Karpas-422 (cell line): ENCODE data around the gene OR6N1. TPM values are rescaled to one million over a fixed set of nuclear protein-coding genes. Genes with fewer than 3 reads are reported as not detected.

Experiments
- DNase-seq: peaks from one replicate; pipeline ENCODE4 v3.0.0-alpha.2; 2015
- H2AFZ ChIP-seq: fragments of 200-600 bp; sonication (generic); 2 replicates; pipeline ENCODE4 v1.6.1; 2014; ENCODE audit warnings: antibody characterized with exemption, low read length, mixed read lengths
- H3K27ac ChIP-seq: fragments of 200-600 bp; sonication (generic); 2 replicates; pipeline ENCODE4 v1.5.1; 2014; ENCODE audit warnings: mild to moderate bottlenecking, low read length, moderate library complexity
- H3K27me3 ChIP-seq: fragments of 200-600 bp; sonication (generic); 2 replicates; pipeline ENCODE4 v1.6.1; 2014; ENCODE audit warnings: low read length, mixed read lengths
- H3K36me3 ChIP-seq: fragments of 200-600 bp; sonication (generic); 2 replicates; pipeline ENCODE4 v1.6.1; 2014; ENCODE audit warnings: low read length, mixed read lengths; ENCODE audit not compliant: insufficient read depth
- H3K4me1 ChIP-seq: fragments of 200-600 bp; sonication (generic); 2 replicates; pipeline ENCODE4 v1.6.1; 2014; ENCODE audit warnings: mild to moderate bottlenecking, low read length, mixed read lengths
- H3K4me2 ChIP-seq: fragments of 200-600 bp; sonication (generic); 2 replicates; pipeline ENCODE4 v1.6.1; 2014; ENCODE audit warnings: low read length, low read depth, mild to moderate bottlenecking; ENCODE audit not compliant: poor library complexity, severe bottlenecking
- H3K4me3 ChIP-seq: fragments of 200-600 bp; sonication (generic); 2 replicates; pipeline ENCODE4 v1.5.1; 2014; ENCODE audit warnings: mild to moderate bottlenecking, antibody characterized with exemption, low read length, mixed read lengths
- H3K79me2 ChIP-seq: fragments of 200-600 bp; sonication (generic); 2 replicates; pipeline ENCODE4 v1.6.1; 2014; ENCODE audit warnings: mild to moderate bottlenecking, low read length, mixed read lengths
- H3K9ac ChIP-seq: fragments of 200-600 bp; sonication (generic); 2 replicates; pipeline ENCODE4 v1.6.0; 2014; ENCODE audit warnings: low read length
- H3K9me2 ChIP-seq: fragments of 200-600 bp; sonication (generic), shearing (Covaris generic); replicated peaks from 2 replicates; pipeline ENCODE4 v1.6.0; 2014; ENCODE audit warnings: mild to moderate bottlenecking, low read length, moderate library complexity; ENCODE audit not compliant: insufficient read depth
- H3K9me3 ChIP-seq: fragments of 300-700, 200-600 bp; sonication (generic); 2 replicates; pipeline ENCODE4 v1.6.1; 2014; ENCODE audit warnings: low read length, mixed read lengths
- H4K20me1 ChIP-seq: fragments of 200-600 bp; sonication (generic); 2 replicates; pipeline ENCODE4 v1.6.1; 2014; ENCODE audit warnings: mild to moderate bottlenecking, antibody characterized with exemption, low read length, low read depth; ENCODE audit not compliant: insufficient read depth
- total RNA-seq: library from RNA; depleted of rRNA; stranded (reverse); fragments of >200 nt; shearing (Covaris generic); gene quantifications from 2 replicates; pipeline ENCODE4 v1.2.3, GENCODE V29; 2014; ENCODE audit warnings: low replicate concordance

Gene OR6N1
- total RNA-seq, 1 experiment from 2014 or later: not detected

- Histone ChIP-seq H3K9me3 (no peaks in the 10 kb centered on the region), H3K27ac (no peak overlapping the region), H3K9ac (no peak overlapping the region), H3K4me1 (no peaks in the 10 kb centered on the region), H4K20me1 (no peaks in the 10 kb centered on the region), H3K9me2 (no peaks in the 10 kb centered on the region), H3K36me3 (no peaks in the 10 kb centered on the region), H3K27me3 (no peaks in the 10 kb centered on the region), H3K4me2 (no peak overlapping the region), H2AFZ (no peak overlapping the region), H3K79me2 (no peaks in the 10 kb centered on the region), H3K4me3 (no peak overlapping the region)
- DNase-seq: no peak
Measured at GRCh38 chr1:158812336-158812735, 40.3 kb upstream of the OR6N1 start.

- no peaks in the 10 kb centered on the region for H3K79me2 ChIP-seq
- H4K20me1 ChIP-seq: no peaks in the 10 kb centered on the region
- no peaks in the 10 kb centered on the region for H3K4me1 ChIP-seq
- no peak for DNase-seq
- H3K9me3 ChIP-seq: no peaks in the 10 kb centered on the region
- H3K4me3 ChIP-seq: no peak overlapping the region
- H3K4me2 ChIP-seq: no peak overlapping the region
- H3K36me3 ChIP-seq: no peaks in the 10 kb centered on the region
- H2AFZ ChIP-seq: no peak overlapping the region
- H3K9me2 ChIP-seq: no peaks in the 10 kb centered on the region
- no peak overlapping the region for H3K27ac ChIP-seq
- H3K27me3 ChIP-seq: no peaks in the 10 kb centered on the region
- H3K9ac ChIP-seq: no peak overlapping the region
Measured at GRCh38 chr1:158810311-158810710, 38.3 kb upstream of the OR6N1 start.

- H3K4me1 ChIP-seq: no peaks in the 10 kb centered on the region
- no peaks in the 10 kb centered on the region for H3K79me2 ChIP-seq
- no peak overlapping the region for H3K4me2 ChIP-seq
- H3K36me3 ChIP-seq: no peaks in the 10 kb centered on the region
- no peaks in the 10 kb centered on the region for H4K20me1 ChIP-seq
- H3K9me3 ChIP-seq: no peaks in the 10 kb centered on the region
- H2AFZ ChIP-seq: no peak overlapping the region
- no peaks in the 10 kb centered on the region for H3K27me3 ChIP-seq
- H3K27ac ChIP-seq: no peak overlapping the region
- H3K4me3 ChIP-seq: no peak overlapping the region
- DNase-seq: no peak
- H3K9me2 ChIP-seq: no peaks in the 10 kb centered on the region
- H3K9ac ChIP-seq: no peak overlapping the region
Measured at GRCh38 chr1:158809862-158810261, 37.9 kb upstream of the OR6N1 start.

DNA sequence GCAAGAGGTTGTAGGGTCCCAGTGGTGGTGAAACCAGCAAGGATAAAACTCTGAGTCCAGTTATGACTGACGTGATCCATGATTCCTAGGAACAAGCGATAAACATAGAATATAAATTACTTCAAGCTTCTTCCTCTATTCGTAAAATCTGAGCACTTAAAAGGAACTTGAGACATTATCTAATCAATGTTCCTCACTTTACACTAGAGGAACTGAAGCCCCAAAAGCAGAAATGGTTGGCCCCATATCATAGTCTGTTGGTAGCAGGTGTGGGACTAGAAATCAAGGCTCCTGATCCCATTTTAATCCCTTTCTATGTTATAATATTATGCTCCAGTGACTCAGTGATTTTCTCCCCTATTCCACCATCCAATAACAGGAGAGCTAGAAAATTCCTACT, 37.3 kb upstream of the OR6N1 start:
- no peaks in the 10 kb centered on the region for H3K27me3 ChIP-seq
- H3K9ac ChIP-seq: no peak overlapping the region

DNA sequence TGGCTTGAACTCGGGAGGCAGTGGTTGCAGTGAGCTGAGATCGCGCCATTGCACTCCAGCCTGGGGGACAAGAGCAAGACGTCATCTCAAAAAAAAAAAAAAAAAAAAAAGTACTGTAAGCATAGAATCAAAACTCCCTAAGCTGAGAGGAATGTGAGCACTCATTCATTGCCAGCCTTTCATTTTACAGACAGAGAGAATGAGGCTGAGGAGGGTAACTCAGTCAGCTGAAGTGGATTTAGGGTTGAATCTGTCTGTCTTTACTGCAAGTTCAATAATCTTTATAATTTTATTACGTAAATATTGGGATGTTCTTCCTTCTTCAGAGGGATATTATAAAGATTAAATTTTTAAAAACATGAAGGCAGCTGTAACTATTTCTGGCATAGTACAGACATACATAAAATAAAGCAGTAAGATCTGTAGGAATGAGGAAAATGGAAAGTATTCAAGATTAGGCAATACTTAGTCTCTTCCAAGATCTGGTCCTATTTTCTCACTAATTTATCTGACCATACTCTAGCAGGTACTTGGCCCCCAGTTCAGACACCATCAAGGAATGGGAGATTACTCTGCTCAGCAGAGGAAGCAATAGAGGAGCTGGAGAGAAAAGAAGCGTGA, 35.0 kb upstream of the OR6N1 start:
- H3K9me2 ChIP-seq: no peaks in the 10 kb centered on the region
- H3K79me2 ChIP-seq: no peaks in the 10 kb centered on the region

More for the DNA sequence above, 37.3 kb upstream of the OR6N1 start:
- no peaks in the 10 kb centered on the region for H3K9me3 ChIP-seq
- no peaks in the 10 kb centered on the region for H3K9me2 ChIP-seq
- H3K36me3 ChIP-seq: no peaks in the 10 kb centered on the region
- H3K4me3 ChIP-seq: no peak overlapping the region
- H3K79me2 ChIP-seq: no peaks in the 10 kb centered on the region
- no peaks in the 10 kb centered on the region for H3K4me1 ChIP-seq
- H3K27ac ChIP-seq: no peak overlapping the region
- DNase-seq: no peak
- no peaks in the 10 kb centered on the region for H4K20me1 ChIP-seq
- no peak overlapping the region for H2AFZ ChIP-seq
- H3K4me2 ChIP-seq: no peak overlapping the region

GRCh38 chr1:158803678-158804077, 31.7 kb upstream of the OR6N1 start:
- H3K4me2 ChIP-seq: no peak overlapping the region
- H3K4me1 ChIP-seq: no peaks in the 10 kb centered on the region
- H2AFZ ChIP-seq: no peak overlapping the region
- no peaks in the 10 kb centered on the region for H3K9me3 ChIP-seq
- no peaks in the 10 kb centered on the region for H3K79me2 ChIP-seq
- H3K9me2 ChIP-seq: no peaks in the 10 kb centered on the region
- no peaks in the 10 kb centered on the region for H4K20me1 ChIP-seq
- DNase-seq: no peak
- no peaks in the 10 kb centered on the region for H3K27me3 ChIP-seq
- no peak overlapping the region for H3K4me3 ChIP-seq
- H3K36me3 ChIP-seq: no peaks in the 10 kb centered on the region
- H3K9ac ChIP-seq: no peak overlapping the region
- no peak overlapping the region for H3K27ac ChIP-seq

More for the DNA sequence above, 35.0 kb upstream of the OR6N1 start:
- Histone ChIP-seq H2AFZ (no peak overlapping the region), H3K27ac (no peak overlapping the region), H3K27me3 (no peaks in the 10 kb centered on the region), H3K36me3 (no peaks in the 10 kb centered on the region), H3K9ac (no peak overlapping the region), H4K20me1 (no peaks in the 10 kb centered on the region), H3K4me3 (no peak overlapping the region), H3K4me2 (no peak overlapping the region), H3K9me3 (no peaks in the 10 kb centered on the region), H3K4me1 (no peaks in the 10 kb centered on the region)
- no peak for DNase-seq

- H3K27ac ChIP-seq: no peak overlapping the region
- no peaks in the 10 kb centered on the region for H3K9me2 ChIP-seq
- H3K9me3 ChIP-seq: no peaks in the 10 kb centered on the region
- no peak overlapping the region for H3K4me3 ChIP-seq
- no peaks in the 10 kb centered on the region for H3K4me1 ChIP-seq
- no peak overlapping the region for H3K4me2 ChIP-seq
- no peak overlapping the region for H2AFZ ChIP-seq
- no peaks in the 10 kb centered on the region for H3K79me2 ChIP-seq
- H3K36me3 ChIP-seq: no peaks in the 10 kb centered on the region
- H3K27me3 ChIP-seq: no peaks in the 10 kb centered on the region
- DNase-seq: no peak
- no peaks in the 10 kb centered on the region for H4K20me1 ChIP-seq
- H3K9ac ChIP-seq: no peak overlapping the region
Measured at GRCh38 chr1:158801396-158801795, 29.4 kb upstream of the OR6N1 start.

DNA sequence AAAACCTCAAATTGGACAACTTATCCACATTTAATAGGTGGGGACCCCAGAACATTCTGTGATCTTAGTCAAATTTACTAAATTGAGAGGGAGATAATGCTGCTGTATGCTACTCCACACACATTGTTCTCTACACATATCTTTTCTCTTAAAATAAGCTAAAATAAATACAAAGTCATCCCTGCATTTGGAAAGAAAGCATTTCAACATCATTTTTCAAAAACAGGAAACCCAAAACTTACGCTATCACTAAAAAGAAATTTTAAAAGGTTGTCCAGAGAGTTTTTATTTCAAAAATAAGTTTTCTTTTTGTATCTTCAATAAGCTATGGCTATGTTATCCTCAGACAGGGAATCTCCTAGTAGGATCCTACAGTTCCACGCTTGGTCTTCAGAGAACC, 28.5 kb upstream of the OR6N1 start:
- no peak for DNase-seq
- no peaks in the 10 kb centered on the region for H3K9me3 ChIP-seq
- no peaks in the 10 kb centered on the region for H3K36me3 ChIP-seq
- H2AFZ ChIP-seq: no peak overlapping the region
- no peaks in the 10 kb centered on the region for H3K9me2 ChIP-seq
- H3K27ac ChIP-seq: no peak overlapping the region
- H3K9ac ChIP-seq: no peak overlapping the region
- no peaks in the 10 kb centered on the region for H3K79me2 ChIP-seq
- no peaks in the 10 kb centered on the region for H3K4me1 ChIP-seq
- no peaks in the 10 kb centered on the region for H3K27me3 ChIP-seq
- H3K4me2 ChIP-seq: no peak overlapping the region
- H3K4me3 ChIP-seq: no peak overlapping the region
- H4K20me1 ChIP-seq: no peaks in the 10 kb centered on the region

- Histone ChIP-seq H3K27me3 (no peaks in the 10 kb centered on the region), H4K20me1 (no peaks in the 10 kb centered on the region), H3K4me1 (no peaks in the 10 kb centered on the region), H3K9me2 (no peaks in the 10 kb centered on the region), H3K4me3 (no peak overlapping the region), H3K9ac (no peak overlapping the region), H3K27ac (no peak overlapping the region), H3K9me3 (no peaks in the 10 kb centered on the region), H3K36me3 (no peaks in the 10 kb centered on the region), H2AFZ (no peak overlapping the region), H3K79me2 (no peaks in the 10 kb centered on the region), H3K4me2 (no peak overlapping the region)
- DNase-seq: no peak
Measured at GRCh38 chr1:158799689-158800088, 27.7 kb upstream of the OR6N1 start.
